Epidermal melanocyte (primary cell): Measurements from ENCODE around the gene IKZF4.

Source experiments
- DNase-seq: peaks from one replicate; pipeline ENCODE4 v3.0.0; 2011; ENCODE audit warnings: low spot score; ENCODE audit not compliant: insufficient read length

The IKZF4 gene

GRCh38 chr12:56081393-56082347 lies 60.8 kb downstream of the IKZF4 start:
- DNase-seq = peak; percentile 63

DNA sequence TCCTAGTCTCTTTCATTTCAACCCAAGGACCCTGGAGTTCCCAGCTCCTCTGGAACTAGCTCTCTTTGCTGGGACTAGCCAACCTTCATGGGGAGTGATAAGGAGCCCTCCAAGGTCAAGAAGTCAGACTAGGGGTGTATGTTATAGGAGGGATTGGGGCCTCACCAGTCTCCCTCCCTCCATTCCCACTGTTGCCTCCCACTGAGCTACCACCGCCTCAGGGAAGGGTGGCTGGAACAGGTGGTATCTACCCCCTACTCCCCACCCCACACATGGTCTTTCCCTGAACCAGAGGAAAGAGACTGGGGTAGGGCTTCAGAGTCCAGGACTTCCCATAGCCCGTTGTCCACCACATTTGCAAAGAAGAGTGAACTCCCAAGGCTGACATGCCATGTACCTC lies 61.5 kb downstream of the IKZF4 start:
- no peak for DNase-seq

GRCh38 chr12:56082967-56083366 lies 62.1 kb downstream of the IKZF4 start:
- DNase-seq = peak; percentile 72

DNA sequence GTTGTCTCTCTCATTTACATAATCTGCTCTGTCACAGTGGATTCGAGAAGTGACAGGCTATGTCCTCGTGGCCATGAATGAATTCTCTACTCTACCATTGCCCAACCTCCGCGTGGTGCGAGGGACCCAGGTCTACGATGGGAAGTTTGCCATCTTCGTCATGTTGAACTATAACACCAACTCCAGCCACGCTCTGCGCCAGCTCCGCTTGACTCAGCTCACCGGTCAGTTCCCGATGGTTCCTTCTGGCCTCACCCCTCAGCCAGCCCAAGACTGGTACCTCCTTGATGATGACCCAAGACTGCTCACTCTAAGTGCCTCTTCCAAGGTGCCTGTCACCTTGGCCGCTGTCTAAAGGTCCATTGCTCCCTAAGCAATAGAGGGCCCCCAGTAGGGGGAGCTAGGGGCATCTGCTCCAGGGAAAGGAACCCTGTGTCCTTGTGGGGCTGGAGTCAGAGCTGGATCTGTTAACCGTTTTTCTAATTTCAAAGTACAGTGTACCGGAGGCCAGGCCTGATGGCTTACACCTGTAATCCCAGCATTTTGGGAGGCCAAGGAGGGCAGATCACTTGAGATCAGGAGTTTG lies 64.2 kb downstream of the IKZF4 start:
- DNase-seq = no peak

DNA sequence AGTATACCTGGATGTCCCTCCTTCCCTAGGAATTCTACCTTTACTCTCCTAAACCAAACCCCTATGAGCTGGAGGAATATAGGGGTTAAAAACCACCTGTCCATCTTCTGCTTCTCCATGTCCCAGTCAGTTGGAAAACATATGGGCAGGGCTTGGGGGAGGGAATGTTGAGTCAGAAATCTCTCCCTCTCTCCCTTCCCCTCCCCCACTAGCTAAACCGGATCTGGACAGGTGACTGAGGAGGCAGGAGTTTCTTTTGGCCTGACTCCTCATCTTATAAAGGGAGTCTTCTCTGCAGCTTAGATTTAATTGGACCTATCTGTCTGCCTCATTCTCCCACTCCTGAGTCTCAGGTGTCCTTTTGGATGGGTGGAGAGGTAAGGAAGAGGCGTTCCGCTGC lies 65.3 kb downstream of the IKZF4 start:
- DNase-seq = no peak

DNA sequence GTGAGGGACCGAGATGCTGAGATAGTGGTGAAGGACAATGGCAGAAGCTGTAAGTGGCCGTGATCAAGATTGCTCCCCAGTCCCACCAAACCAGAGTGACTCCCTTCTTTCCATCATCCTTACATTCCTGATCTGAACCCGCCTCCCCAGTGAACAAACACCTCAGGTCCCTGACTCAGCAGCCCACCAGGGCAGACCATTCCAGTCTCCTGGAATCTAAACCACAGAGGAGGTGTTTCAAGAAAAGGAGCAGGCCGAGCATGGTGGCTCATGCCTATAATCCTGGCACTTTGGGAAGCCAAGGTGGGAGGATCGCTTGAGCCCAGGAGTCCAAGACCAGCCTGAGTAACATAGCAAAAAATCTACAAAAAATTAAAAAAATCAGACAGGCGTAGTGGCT lies 65.8 kb downstream of the IKZF4 start:
- DNase-seq = no peak

DNA sequence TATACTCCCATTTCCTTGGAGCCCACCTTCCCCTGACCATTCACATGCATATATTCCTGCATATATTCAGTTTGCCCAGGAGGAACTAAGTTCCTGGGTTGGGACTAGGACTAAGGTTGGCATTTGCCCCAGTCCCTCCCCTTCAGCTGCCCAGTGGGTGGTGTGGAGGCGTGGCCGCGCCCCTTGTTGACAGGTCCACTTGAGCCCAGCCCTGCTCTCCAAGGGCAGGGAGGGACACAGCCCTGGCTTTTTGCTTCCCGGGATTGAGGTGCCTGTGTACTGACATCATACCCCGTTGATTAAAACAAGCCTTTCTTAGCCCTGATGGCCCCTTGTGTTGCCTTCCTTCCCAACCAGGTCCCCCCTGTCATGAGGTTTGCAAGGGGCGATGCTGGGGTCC lies 66.4 kb downstream of the IKZF4 start:
- DNase-seq = no peak
